Right atrium auricular region (tissue), 2 donors: ENCODE data around the gene SCARB2. TPM values are rescaled to one million over a fixed set of nuclear protein-coding genes. Genes with fewer than 3 reads are reported as not detected.

ENCODE experiments used
- DNase-seq: peaks from one replicate; pipeline ENCODE4 v3.0.0-alpha.2; 2019; ENCODE audit warnings: low spot score
- H3K27ac ChIP-seq, 2 donors: fragments of 200-600 bp; sonication (generic); 1 replicate in 1 of 2; 2 replicates in 1 of 2; pipeline ENCODE4 v1.5.1; 2016 to 2019
- H3K27me3 ChIP-seq, 2 donors: fragments of 200-600 bp; sonication (generic); one replicate each; pipeline versions ENCODE4 v1.5.1 to v1.6.0; 2017 to 2019
- H3K36me3 ChIP-seq: fragments of 200-600 bp; sonication (generic); one replicate; pipeline ENCODE4 v1.5.1; 2016
- H3K4me1 ChIP-seq, 2 donors: fragments of 200-600 bp; sonication (generic); one replicate each; pipeline versions ENCODE4 v1.5.1 to v1.6.0; 2017 to 2019
- H3K4me3 ChIP-seq, 2 donors: fragments of 200-600 bp; sonication (generic); 1 replicate in 1 of 2; 2 replicates in 1 of 2; pipeline ENCODE4 v1.5.1; 2017 to 2019; ENCODE audit warnings: mild to moderate bottlenecking in 1 of 2, moderate library complexity in 1 of 2
- H3K9me3 ChIP-seq, 2 donors: fragments of 200-600 bp; sonication (generic); one replicate each; pipeline ENCODE4 v1.5.1; 2019
- total RNA-seq, 2 donors: library from RNA; depleted of rRNA; stranded (reverse); fragments of >200 nt; gene quantifications; one replicate each; pipeline ENCODE4 v1.1.0, GENCODE V29; 2016
- TF ChIP-seq, protein P1 (sequence below), 2 donors: fragments of 200-600 bp; sonication (generic); IDR thresholded peaks; one replicate each; pipeline ENCODE4 v1.5.1; 2019; ENCODE audit warnings: antibody characterized with exemption in 2 of 2

Gene SCARB2
- total RNA-seq, 2 donors from 2014 or later, result 86.4 to 103 TPM

GRCh38 chr4:76125816-76126215 lies 87.8 kb downstream of the SCARB2 start:
- DNase-seq, result no peak
- no peak overlapping the region for H3K27ac ChIP-seq

DNA sequence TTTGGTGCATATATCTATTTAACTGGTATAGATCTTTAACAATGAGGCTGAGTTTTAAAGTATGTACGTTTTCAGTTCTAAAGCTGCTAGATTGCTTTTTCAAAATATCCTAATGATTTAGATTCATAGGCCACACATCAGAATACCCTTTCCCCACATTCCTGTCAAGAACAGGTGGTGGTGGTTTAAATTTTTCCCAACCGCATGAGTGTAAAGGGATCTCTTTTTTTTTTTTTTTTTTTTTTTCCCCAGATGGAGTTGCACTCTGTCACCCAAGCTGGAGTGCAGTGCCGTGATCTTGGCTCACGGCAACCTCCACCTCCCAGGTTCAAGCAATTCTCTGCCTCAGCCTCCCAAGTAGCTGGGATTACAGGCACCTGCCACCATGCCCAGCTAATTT lies 93.4 kb downstream of the SCARB2 start:
- H3K4me1 ChIP-seq, result no peaks in the 10 kb centered on the region
- no peak for DNase-seq
- H3K27me3 ChIP-seq, result no peaks in the 10 kb centered on the region
- TF ChIP-seq, protein P1, sequence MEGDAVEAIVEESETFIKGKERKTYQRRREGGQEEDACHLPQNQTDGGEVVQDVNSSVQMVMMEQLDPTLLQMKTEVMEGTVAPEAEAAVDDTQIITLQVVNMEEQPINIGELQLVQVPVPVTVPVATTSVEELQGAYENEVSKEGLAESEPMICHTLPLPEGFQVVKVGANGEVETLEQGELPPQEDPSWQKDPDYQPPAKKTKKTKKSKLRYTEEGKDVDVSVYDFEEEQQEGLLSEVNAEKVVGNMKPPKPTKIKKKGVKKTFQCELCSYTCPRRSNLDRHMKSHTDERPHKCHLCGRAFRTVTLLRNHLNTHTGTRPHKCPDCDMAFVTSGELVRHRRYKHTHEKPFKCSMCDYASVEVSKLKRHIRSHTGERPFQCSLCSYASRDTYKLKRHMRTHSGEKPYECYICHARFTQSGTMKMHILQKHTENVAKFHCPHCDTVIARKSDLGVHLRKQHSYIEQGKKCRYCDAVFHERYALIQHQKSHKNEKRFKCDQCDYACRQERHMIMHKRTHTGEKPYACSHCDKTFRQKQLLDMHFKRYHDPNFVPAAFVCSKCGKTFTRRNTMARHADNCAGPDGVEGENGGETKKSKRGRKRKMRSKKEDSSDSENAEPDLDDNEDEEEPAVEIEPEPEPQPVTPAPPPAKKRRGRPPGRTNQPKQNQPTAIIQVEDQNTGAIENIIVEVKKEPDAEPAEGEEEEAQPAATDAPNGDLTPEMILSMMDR (IDR thresholded peaks at IDR 0.05), result no peak
- H3K27ac ChIP-seq, result no peak overlapping the region
- no peaks in the 10 kb centered on the region for H3K9me3 ChIP-seq
- H3K4me3 ChIP-seq, result no peak overlapping the region
- H3K36me3 ChIP-seq, result peaks cover 58% of the 10 kb centered on the region

More at GRCh38 chr4:76125816-76126215, 87.8 kb downstream of the SCARB2 start:
- TF ChIP-seq, protein P1 (IDR thresholded peaks at IDR 0.05), result no peak
- Histone ChIP-seq H3K4me1 (no peaks in the 10 kb centered on the region), H3K9me3 (no peaks in the 10 kb centered on the region), H3K4me3 (no peak overlapping the region), H3K36me3 (peaks cover 53% of the 10 kb centered on the region), H3K27me3 (no peaks in the 10 kb centered on the region)

- DNase-seq, result no peak
- H3K4me3 ChIP-seq, result no peak overlapping the region
- TF ChIP-seq, protein P1 (IDR thresholded peaks at IDR 0.05), result no peak
- no peaks in the 10 kb centered on the region for H3K27me3 ChIP-seq
- no peaks in the 10 kb centered on the region for H3K4me1 ChIP-seq
- H3K27ac ChIP-seq, result no peak overlapping the region
- H3K36me3 ChIP-seq, result peaks cover 65% of the 10 kb centered on the region
- no peaks in the 10 kb centered on the region for H3K9me3 ChIP-seq
Observed at GRCh38 chr4:76117536-76117935, 96.1 kb downstream of the SCARB2 start.

DNA sequence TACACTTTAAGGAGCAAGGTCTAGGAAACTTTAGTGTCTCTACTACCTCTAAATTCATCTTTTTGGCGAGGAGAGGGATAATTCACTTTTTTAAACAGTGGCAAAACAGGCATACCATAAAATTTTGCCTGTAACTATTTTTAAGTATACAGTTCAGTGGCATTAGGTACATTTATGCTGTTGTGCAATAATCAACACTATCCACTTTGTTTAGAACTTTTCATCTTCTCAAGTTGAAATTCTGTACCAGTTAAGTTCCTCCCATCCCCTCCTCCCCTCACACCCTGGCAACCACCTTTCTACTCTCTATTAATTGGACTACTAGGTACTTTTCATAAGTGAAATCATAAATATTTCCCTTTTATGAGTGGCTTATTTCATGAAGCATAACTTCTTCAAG lies 96.8 kb downstream of the SCARB2 start:
- no peaks in the 10 kb centered on the region for H3K4me1 ChIP-seq
- H3K27ac ChIP-seq, result no peak overlapping the region
- TF ChIP-seq, protein P1 (IDR thresholded peaks at IDR 0.05), result no peak
- no peak overlapping the region for H3K4me3 ChIP-seq
- peaks cover 68% of the 10 kb centered on the region for H3K36me3 ChIP-seq
- no peaks in the 10 kb centered on the region for H3K27me3 ChIP-seq
- no peaks in the 10 kb centered on the region for H3K9me3 ChIP-seq
- no peak for DNase-seq

Other genes with a start within 250 kb of the SCARB2 start
- gene SDAD1, start 222.9 kb downstream of the SCARB2 start, total RNA-seq, result 10 to 100 TPM; 22.1 to 22.6 TPM
- 1 to 10 TPM; 1.0 to 2.6 TPM for gene CXCL9, start 206.3 kb downstream of the SCARB2 start, total RNA-seq
- gene CXCL10, start 190.3 kb downstream of the SCARB2 start, total RNA-seq, result under 1 TPM in 1 of 2 donors, not detected in 1; 0.28 TPM
- gene CXCL11, start 177.8 kb downstream of the SCARB2 start, total RNA-seq, result not detected
- gene ART3, start 139.1 kb downstream of the SCARB2 start, total RNA-seq, result 100 to 1,000 TPM in 1 of 2 donors, 10 to 100 TPM in 1; 75.6 to 139 TPM
- 10 to 100 TPM; 13.7 to 14.9 TPM for gene NUP54, start 65.4 kb downstream of the SCARB2 start, total RNA-seq
- 1 to 10 TPM; 1.0 to 2.2 TPM for gene FAM47E, start 37.9 kb upstream of the SCARB2 start, total RNA-seq
- gene STBD1, start 92.9 kb upstream of the SCARB2 start, total RNA-seq, result 10 to 100 TPM; 25.3 to 28.4 TPM
- under 1 TPM; 0.19 to 0.79 TPM for gene CCDC158, start 207.3 kb upstream of the SCARB2 start, total RNA-seq
- gene SHROOM3, start 221.4 kb upstream of the SCARB2 start, total RNA-seq, result 10 to 100 TPM; 30.6 to 30.9 TPM